Osteoblast (primary cell): Measurements from ENCODE around the gene SPACA4. TPM values are rescaled to one million over a fixed set of nuclear protein-coding genes. Genes with fewer than 3 reads are reported as not detected.
A peak's percentile ranks its signal among the peaks of the same experiment; 100 is the strongest.

ENCODE experiments used
- DNase-seq: peaks from one replicate; pipeline ENCODE4 v3.0.0; 2011; ENCODE audit warnings: low spot score, mixed read lengths; ENCODE audit not compliant: insufficient read length; ENCODE audit errors: missing footprints
- H2AFZ ChIP-seq: 2 replicates; pipeline ENCODE4 v1.6.0; 2011; ENCODE audit warnings: mild to moderate bottlenecking, low read length
- H3K27ac ChIP-seq: 2 replicates; pipeline ENCODE4 v1.5.1; 2011; ENCODE audit warnings: mild to moderate bottlenecking, low read depth, low read length, moderate library complexity
- H3K27me3 ChIP-seq: 2 replicates; pipeline ENCODE4 v1.6.0; 2012; ENCODE audit warnings: mild to moderate bottlenecking, control low read depth, inconsistent platforms, low read length, moderate library complexity; ENCODE audit not compliant: insufficient read depth
- H3K36me3 ChIP-seq: 2 replicates; pipeline ENCODE4 v1.5.1; 2011; ENCODE audit warnings: mild to moderate bottlenecking, low read length, control low read depth, moderate library complexity; ENCODE audit not compliant: insufficient read depth
- H3K4me1 ChIP-seq: 2 replicates; pipeline ENCODE4 v1.5.1; 2011; ENCODE audit warnings: mild to moderate bottlenecking, low read length, control low read depth, moderate library complexity; ENCODE audit not compliant: insufficient read depth
- H3K4me2 ChIP-seq: 2 replicates; pipeline ENCODE4 v1.6.0; 2011; ENCODE audit warnings: mild to moderate bottlenecking, low read length; ENCODE audit not compliant: insufficient read depth
- H3K4me3 ChIP-seq: fragments of 200-600 bp; sonication (generic); 3 replicates; pipeline ENCODE4 v1.5.1; 2012; ENCODE audit warnings: mild to moderate bottlenecking, low read length, inconsistent platforms; ENCODE audit not compliant: insufficient read depth
- H3K79me2 ChIP-seq: 2 replicates; pipeline ENCODE4 v1.6.0; 2012; ENCODE audit warnings: mild to moderate bottlenecking, low read length, control low read depth, inconsistent platforms; ENCODE audit not compliant: insufficient read depth
- H3K9me3 ChIP-seq: 2 replicates; pipeline ENCODE4 v1.5.1; 2011; ENCODE audit warnings: low read depth, low read length, control low read depth
- H4K20me1 ChIP-seq: 2 replicates; pipeline ENCODE4 v1.6.0; 2012; ENCODE audit warnings: mild to moderate bottlenecking, low read length, control low read depth; ENCODE audit not compliant: insufficient read depth
- total RNA-seq: library from RNA; depleted of rRNA; stranded (reverse); fragments of >200 nt; gene quantifications from 2 replicates; pipeline ENCODE4 v1.2.3, GENCODE V29; 2012
- TF ChIP-seq, protein P1 (sequence below): IDR thresholded peaks from 2 replicates; pipeline ENCODE4 v1.5.1; 2011; ENCODE audit warnings: mild to moderate bottlenecking, low read depth, low read length, moderate library complexity; ENCODE audit errors: extremely low read depth

SPACA4 gene
- total RNA-seq, 1 donor = not detected

DNA sequence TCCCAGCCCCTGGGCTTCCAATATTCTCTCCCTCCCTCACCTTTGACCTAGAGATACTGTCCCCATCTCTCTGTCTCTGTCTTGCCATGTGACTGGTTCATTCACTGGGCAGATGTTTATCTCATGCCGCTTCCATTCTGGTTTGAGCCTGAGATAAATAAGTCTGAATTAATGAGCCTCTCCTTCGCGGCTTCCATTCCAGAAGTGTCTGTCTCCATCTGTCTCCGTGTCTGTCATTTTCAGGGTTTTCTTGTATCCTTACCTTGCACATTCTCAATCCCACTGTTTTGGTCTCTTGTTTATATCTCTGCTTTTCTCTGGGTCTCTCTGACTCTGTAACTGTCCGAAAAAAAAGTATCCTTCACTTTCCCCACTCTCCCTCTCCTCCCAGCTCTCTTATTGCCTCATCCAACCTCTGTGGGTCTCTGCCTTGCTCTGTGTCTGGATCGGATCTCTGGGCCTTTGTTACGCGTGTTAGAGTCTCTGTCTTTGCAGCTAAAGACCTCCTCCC is 17.1 kb downstream of the SPACA4 start:
- TF ChIP-seq, protein P1, sequence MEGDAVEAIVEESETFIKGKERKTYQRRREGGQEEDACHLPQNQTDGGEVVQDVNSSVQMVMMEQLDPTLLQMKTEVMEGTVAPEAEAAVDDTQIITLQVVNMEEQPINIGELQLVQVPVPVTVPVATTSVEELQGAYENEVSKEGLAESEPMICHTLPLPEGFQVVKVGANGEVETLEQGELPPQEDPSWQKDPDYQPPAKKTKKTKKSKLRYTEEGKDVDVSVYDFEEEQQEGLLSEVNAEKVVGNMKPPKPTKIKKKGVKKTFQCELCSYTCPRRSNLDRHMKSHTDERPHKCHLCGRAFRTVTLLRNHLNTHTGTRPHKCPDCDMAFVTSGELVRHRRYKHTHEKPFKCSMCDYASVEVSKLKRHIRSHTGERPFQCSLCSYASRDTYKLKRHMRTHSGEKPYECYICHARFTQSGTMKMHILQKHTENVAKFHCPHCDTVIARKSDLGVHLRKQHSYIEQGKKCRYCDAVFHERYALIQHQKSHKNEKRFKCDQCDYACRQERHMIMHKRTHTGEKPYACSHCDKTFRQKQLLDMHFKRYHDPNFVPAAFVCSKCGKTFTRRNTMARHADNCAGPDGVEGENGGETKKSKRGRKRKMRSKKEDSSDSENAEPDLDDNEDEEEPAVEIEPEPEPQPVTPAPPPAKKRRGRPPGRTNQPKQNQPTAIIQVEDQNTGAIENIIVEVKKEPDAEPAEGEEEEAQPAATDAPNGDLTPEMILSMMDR = no peak
- peak overlapping the region; percentile 86 for H2AFZ ChIP-seq

DNA sequence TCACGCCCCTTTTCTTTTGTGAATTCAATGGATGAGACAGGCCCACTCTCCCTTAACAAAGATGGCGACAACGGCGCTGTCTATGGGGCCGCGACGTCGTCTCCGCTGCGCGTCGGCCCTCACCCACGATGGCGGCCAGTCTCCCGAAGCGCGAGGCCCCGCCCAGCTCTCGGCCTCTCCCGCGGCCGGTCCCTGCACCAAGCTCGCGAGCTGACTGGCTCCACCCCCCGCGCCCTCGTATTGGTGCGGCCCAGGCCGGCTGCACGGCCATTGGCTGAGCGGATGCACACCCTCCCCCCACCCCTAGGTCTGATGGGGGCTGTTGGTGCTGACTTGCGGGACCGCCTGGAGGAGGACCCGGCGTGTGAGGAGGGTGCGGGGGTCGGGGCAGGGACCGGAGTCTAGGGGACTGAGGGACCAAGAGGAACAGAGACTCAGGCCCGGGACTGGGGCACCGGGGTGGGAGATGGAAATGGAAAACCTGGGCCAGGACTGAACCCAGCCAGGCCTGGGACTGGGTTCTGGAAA is 17.6 kb downstream of the SPACA4 start:
- peak; percentile 100 for DNase-seq
- Histone ChIP-seq H4K20me1 (peaks cover 4% of the 10 kb centered on the region), H3K9me3 (no peaks in the 10 kb centered on the region), H3K27me3 (no peaks in the 10 kb centered on the region), H3K36me3 (peaks cover 3% of the 10 kb centered on the region), H3K4me1 (peaks cover 17% of the 10 kb centered on the region), H3K27ac (peak overlapping the region; percentile 60), H3K4me3 (peak overlapping the region; percentile 74), H3K4me2 (peak overlapping the region; percentile 76), H2AFZ (peak overlapping the region; percentile 86), H3K79me2 (peaks cover 12% of the 10 kb centered on the region)
- TF ChIP-seq, protein P1 = no peak

More for the DNA sequence above, 17.1 kb downstream of the SPACA4 start:
- Histone ChIP-seq H3K4me1 (peaks cover 17% of the 10 kb centered on the region), H4K20me1 (peaks cover 7% of the 10 kb centered on the region), H3K79me2 (peaks cover 16% of the 10 kb centered on the region), H3K4me2 (peak overlapping the region; percentile 76), H3K36me3 (peaks cover 3% of the 10 kb centered on the region), H3K4me3 (peak overlapping the region; percentile 74), H3K27ac (peak overlapping the region; percentile 55), H3K9me3 (no peaks in the 10 kb centered on the region), H3K27me3 (no peaks in the 10 kb centered on the region)
- DNase-seq = no peak

DNA sequence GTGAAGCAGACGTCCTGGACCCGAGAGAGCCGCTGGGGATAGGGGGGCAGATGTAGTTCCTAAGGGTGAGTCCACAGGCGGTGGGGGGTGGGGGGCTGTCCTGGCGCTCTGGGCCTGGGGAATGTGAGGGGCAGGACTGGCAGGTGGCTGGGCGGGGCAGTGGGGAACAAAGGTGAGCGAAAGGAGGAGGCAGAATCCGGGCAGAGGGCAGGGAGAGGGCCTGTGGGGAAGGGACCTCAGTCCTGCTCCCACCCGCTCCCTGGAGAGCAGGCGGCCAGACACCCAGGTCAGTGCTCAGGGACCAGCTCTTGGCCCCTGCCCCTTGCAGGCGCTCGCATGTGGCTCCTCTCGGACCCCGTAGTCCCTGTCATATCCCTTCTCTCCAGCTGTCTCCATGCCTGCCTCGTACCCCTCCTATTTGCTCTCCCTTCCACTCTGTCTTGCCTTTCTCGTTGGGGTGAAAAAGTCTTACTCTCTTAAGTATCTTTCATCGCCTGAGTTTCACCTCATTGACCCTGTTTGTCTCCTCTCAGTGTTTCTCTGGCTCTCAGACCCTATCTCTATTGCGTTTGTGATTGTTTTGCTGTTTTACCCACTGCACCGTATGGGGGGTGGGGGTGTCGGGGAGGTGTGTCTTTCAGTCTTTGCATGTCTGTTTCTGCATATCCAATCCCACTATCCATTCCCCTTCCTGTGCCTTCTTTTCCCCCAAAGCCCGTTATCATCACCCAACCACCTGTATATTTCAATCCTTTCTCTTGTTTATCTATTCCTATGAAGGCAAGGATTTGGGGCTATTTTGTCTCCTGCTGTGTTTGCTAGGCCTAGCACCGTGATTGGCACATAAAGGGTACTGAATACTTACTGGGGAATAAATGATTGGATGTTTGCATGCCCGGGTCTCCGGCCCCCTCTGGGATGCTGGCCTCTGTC is 18.5 kb downstream of the SPACA4 start:
- Histone ChIP-seq H3K79me2 (peaks cover 5% of the 10 kb centered on the region), H3K4me1 (peaks cover 13% of the 10 kb centered on the region), H3K9me3 (no peaks in the 10 kb centered on the region), H3K27ac (peak overlapping the region; percentile 60), H3K27me3 (no peaks in the 10 kb centered on the region), H2AFZ (no peak overlapping the region), H3K4me2 (peak overlapping the region; percentile 76), H4K20me1 (peaks cover 4% of the 10 kb centered on the region), H3K36me3 (peaks cover 3% of the 10 kb centered on the region), H3K4me3 (peak overlapping the region; percentile 74)
- TF ChIP-seq, protein P1 = no peak
- peak; percentile 66 for DNase-seq

DNA sequence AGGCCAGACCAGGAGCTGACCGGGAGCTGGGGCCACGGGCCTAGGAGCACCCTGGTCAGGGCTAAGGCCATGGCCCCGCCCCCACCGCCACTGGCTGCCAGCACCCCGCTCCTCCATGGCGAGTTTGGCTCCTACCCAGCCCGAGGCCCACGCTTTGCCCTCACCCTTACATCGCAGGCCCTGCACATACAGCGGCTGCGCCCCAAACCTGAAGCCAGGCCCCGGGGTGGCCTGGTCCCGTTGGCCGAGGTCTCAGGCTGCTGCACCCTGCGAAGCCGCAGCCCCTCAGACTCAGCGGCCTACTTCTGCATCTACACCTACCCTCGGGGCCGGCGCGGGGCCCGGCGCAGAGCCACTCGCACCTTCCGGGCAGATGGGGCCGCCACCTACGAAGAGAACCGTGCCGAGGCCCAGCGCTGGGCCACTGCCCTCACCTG is 19.4 kb downstream of the SPACA4 start:
- Histone ChIP-seq H3K79me2 (peaks cover 2% of the 10 kb centered on the region), H4K20me1 (peaks cover 4% of the 10 kb centered on the region)
- TF ChIP-seq, protein P1 = no peak

More for the DNA sequence above, 19.4 kb downstream of the SPACA4 start:
- no peak overlapping the region for H3K4me3 ChIP-seq
- H3K36me3 ChIP-seq = peaks cover 3% of the 10 kb centered on the region
- no peaks in the 10 kb centered on the region for H3K27me3 ChIP-seq
- peaks cover 11% of the 10 kb centered on the region for H3K4me1 ChIP-seq
- no peak overlapping the region for H3K27ac ChIP-seq
- no peak for DNase-seq
- H2AFZ ChIP-seq = no peak overlapping the region
- H3K4me2 ChIP-seq = no peak overlapping the region
- no peaks in the 10 kb centered on the region for H3K9me3 ChIP-seq
